HG03280 (cell line): ENCODE measurements around the gene CDK15.

Experiments used
- ATAC-seq: cut with Tn5 transposase; IDR thresholded peaks from one replicate; pipeline ENCODE4 v1.9.1; 2021; ENCODE audit warnings: mild to moderate bottlenecking, moderate library complexity; ENCODE audit not compliant: unreplicated experiment

CDK15 gene

GRCh38 chr2:201906777-201907562 is 100.6 kb downstream of the CDK15 start:
- no peak for ATAC-seq

DNA sequence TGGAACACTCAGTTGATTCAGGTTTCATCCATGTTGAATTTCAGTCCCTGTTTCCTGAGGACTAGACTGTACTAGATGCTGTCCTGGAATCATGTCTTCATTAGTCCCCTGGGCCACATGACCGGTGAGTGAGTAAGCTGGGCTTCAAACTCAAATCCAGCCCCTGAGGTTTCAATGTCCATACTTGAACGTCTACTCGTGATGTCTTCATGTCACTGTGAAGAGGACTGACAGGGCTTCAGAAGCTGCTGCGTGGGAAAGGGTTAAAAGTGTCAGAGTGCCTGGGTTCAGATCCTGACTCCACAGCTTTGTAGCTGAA is 101.2 kb downstream of the CDK15 start:
- ATAC-seq, result no peak

GRCh38 chr2:201908901-201909300 is 102.6 kb downstream of the CDK15 start:
- ATAC-seq, result no peak

DNA sequence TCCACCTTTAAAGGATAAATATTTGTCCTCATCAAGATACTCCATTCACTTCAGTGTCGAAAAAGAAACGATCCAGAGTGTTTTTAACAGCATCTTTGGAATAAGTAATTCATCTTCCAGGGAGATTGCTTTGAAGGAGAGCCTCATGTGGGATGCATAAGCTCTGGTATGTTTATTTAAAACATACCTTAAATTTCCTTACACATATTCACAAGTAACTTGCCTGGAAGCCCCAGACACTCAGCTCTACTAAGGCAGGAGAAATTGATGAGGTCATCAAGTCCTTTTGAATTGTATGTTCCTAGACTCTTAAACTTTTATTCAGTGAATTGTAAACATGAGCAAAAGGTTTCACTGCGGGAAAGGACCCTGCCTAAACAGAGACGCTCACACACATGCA is 103.0 kb downstream of the CDK15 start:
- ATAC-seq, result no peak

DNA sequence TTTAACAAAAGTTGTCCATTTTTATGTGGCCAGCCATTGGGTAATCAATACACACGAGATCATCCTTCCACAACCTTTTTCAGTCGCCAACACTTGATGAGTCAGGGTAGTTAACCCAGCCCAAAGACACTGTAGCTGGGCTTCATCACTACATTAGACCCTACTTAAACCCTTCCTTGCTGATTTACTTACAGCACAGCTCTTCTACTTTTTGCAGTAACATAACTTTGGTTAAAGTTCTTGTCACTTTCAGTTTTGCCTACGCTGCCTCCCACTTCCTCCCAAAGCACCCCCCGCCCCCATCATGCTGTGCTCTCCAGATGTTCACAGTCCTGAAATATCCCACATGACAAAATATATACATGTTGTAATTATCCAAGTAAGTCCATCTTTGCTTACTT is 103.6 kb downstream of the CDK15 start:
- ATAC-seq, result no peak

DNA sequence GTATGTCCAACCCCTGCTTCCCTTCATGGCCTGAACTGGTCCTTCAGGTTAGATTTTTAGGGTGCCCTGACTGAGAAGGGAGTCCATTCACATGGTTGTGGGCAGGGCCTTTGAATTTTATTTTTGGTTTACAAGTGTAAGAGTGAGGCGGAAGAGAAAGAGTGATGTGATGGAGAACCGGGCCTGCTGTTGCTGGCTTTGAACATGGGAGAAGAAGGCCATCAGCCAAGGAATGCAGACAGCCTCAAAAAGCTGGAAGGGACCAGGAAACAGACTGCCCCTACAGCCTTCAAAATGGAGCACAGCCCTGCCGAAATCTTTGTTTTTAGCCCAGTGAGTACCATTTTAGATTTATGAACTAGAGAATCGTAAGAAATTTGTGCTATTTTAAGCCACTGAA is 105.0 kb downstream of the CDK15 start:
- no peak for ATAC-seq

DNA sequence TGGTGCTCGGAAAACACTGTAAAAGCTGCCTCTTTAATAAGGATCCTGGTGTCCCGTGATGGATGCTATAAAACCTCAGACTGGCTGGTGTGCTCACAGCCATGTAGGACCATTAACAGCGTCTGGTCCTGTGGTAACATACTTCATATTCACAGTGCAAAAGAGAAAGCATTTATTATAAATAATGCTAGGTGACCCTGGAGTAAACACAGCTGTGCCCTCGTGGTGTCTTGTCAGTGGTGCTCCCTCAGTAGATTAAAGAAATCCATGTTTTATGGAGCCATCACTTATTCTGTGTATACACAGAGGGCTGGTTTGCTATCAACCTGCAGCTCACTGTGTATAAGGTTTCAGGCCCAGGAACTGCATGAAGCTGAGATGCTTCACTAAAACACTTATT is 106.9 kb downstream of the CDK15 start:
- no peak for ATAC-seq

DNA sequence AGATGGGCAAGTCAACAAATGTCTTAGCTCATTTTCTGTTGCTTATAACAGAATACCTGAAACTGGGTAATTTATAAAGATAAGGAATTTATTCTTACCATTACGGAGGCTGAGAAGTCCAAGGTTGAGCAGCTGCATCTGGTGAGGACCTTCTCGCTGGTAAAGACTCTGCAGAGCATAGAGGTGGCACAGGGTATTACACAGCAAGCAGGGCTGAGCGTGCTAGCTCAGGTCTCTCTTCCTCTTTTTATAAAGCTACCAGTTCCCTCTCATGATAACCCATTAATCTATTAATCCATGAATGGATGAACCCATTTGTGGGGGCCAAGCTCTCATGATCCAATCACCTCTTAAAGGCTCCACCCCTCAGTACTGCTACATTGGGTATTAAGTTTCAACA is 109.1 kb downstream of the CDK15 start:
- ATAC-seq, result peak; percentile 85

DNA sequence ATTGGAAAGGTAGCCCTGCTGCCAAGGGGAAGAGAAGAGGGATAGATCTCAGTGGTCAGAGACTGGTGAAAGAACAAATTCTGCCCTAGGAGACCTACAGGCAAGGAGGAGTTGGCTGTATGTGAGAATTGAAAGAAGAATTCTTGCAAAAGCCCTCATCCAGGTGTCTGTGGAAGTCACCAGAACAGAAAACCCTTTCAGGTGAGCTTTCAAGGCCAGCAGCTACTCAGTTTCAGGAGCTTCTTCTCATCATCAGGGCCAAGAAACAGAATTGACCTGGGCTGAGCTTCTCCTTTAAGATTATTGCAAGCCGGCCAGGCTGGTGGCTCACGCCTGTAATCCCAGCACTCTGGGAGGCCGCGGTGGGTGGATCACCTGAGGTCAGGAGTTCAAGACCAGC is 110.2 kb downstream of the CDK15 start:
- no peak for ATAC-seq

DNA sequence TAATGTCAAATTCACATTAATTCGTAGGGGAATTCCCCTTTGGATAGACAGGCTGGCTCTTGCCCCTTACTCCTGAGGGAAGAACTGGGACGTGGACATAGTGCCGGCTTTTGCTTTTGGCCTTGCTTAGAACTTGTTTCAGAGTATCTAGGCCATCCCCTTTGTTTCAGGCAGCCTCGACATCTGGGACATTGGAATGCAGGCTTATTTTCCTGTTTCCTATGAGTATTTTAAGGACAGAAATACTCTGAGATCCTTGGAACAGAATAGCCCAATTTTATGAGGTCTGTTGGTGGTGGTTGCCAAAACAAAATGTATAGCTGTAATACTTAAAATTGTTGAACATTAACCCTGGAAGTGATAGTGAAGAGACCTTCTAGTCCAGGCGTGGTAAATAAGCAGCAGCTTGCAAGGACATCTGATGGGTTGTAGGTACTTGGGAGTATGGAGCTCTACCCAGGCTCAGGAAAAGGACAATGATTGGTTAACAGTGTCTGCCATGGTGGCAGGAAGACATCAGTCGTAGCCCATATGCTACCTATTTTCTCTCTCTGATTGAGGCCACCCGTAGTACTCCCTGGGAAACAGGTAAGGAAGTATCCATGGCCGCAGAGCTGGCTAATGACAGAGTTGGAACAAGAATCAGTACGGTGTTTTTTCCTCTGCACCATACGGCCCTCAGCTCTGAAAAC is 112.4 kb downstream of the CDK15 start:
- ATAC-seq, result no peak

- ATAC-seq, result no peak
These were observed 112.9 kb downstream of the CDK15 start for GRCh38 chr2:201919308-201919634.

- ATAC-seq, result no peak
These were observed 117.3 kb downstream of the CDK15 start for GRCh38 chr2:201923436-201924328.

DNA sequence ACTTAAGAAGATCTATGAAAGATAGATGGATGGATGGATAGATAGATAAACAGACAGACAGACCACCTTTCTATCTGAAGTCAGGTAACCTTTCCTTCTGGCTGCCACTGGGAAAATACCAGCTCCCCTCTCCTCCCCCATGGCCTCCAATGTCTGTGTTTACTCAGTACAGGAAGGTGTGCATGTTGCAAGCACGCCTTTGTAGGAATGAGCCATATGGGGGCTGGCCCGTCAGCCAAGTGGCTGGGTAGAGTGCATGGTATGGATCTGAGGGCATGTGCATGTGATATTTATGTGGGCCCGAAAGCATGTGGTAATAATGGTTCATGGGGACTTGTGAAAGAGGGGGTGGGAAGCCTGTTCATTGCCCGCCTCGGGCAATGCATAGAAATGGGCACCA is 118.1 kb downstream of the CDK15 start:
- ATAC-seq, result no peak

DNA sequence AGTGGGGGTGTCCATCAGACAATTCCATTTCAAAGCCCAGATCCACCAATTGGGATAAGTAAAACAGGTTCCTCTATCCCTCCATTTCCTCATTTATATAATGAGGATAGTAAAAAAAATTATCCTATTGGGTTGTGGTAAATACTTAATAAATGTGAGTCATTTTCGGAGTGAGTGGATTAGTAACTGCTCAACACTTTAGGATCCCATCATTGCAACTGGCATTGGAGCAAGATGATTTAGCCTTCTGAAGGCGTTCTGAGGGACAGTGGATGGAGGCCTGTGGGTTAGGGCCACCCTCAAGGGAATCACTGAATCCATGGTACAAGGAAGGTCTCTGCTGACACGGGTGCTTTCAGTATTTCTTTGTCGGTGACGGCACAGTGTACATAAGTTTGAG is 118.7 kb downstream of the CDK15 start:
- no peak for ATAC-seq

DNA sequence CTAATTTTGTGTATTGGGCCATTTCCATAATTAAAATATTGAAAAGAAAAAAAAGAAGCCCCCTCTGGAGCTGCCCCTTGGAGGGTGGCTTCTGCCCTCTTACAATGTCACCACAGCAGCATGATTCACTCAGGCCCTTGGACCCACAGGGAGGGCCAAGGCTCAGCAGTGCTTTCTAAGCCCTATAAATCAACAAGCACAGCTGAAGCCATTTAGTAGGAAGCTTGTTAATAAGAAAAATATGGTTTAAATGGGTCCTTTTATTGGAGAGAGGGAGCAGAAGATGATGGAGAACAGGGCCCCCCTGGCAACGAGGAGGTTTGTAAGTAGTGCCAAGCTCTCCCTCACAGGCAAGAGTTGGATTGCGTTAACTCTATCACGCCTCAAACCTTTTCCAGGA is 119.7 kb downstream of the CDK15 start:
- no peak for ATAC-seq

DNA sequence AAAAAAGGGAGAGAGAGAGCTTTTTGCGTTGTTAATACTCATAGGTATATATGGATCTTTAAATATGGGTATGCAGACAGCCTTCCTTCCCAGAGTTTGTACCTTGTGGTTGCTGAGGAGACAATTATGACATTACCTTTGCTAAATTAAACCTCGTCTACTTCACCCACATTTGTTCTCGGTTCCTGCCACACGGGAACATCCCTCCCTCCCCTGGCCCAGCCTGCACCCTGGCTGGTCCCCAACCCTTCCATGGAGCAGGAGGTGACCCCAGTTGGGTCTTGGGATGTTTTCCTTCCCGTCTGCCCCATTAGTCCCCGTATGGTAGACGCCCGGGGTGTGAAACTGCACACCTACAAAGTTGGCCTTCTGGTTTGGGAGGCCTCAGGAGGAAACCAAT is 122.0 kb downstream of the CDK15 start:
- no peak for ATAC-seq

- ATAC-seq, result no peak
These were observed 123.1 kb downstream of the CDK15 start for GRCh38 chr2:201929281-201930026.

DNA sequence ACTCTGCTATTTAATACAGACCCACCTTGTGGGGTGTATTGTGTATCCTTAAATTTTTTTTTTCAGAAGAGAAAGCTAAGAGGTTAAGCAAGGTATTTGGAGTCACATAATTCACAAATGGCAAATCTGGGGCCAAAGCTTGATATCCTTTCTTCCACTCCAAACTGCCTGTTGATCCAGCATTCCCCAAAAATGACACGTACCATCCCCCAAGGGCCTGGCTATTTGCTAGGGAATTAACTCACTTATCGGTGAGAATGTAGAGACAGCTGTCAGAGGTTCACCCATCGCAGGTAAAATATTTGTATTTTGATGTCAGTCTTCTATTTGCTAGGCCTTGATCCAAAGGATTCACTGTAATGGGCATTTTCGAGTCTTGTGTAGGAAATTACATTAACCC is 123.7 kb downstream of the CDK15 start:
- ATAC-seq, result no peak

- no peak for ATAC-seq
These were observed 124.5 kb downstream of the CDK15 start for GRCh38 chr2:201930831-201931230.

- no peak for ATAC-seq
These were observed 125.1 kb downstream of the CDK15 start for GRCh38 chr2:201931475-201931874.

- ATAC-seq, result no peak
These were observed 125.6 kb downstream of the CDK15 start for GRCh38 chr2:201931951-201932350.
